ENCODE results near the gene PSMG4.
"Not testable (repeated sequence)": the region's sequence is repeated elsewhere in the genome, so short reads cannot be mapped to it uniquely, and the experiment has no call there.

PSMG4 gene

GRCh38 chr6:3244003-3244831 is 14.5 kb upstream of the PSMG4 start:
- TF ChIP-seq CTCF (IDR thresholded peaks at IDR 0.05; ENCODE audit: control insufficient read depth, extremely low read depth, insufficient read depth): no peak
- DNase-seq (ENCODE audit: low read depth): peak; percentile 92
- H3K4me3 ChIP-seq (ENCODE audit: low read depth, low read length): no peak overlapping the region

GRCh38 chr6:3244832-3245161 is 13.9 kb upstream of the PSMG4 start:
- DNase-seq (ENCODE audit: low read depth): not testable (repeated sequence)

GRCh38 chr6:3245216-3245615 is 13.5 kb upstream of the PSMG4 start:
- no peak for TF ChIP-seq CTCF (IDR thresholded peaks at IDR 0.05; ENCODE audit: control insufficient read depth, extremely low read depth, insufficient read depth)
- H3K4me3 ChIP-seq (ENCODE audit: low read depth, low read length): no peak overlapping the region
- no peak for DNase-seq (ENCODE audit: low read depth)

More at GRCh38 chr6:3244832-3245161, 13.9 kb upstream of the PSMG4 start:
- H3K4me3 ChIP-seq (ENCODE audit: low read depth, low read length): not testable (repeated sequence)

GRCh38 chr6:3247255-3248146 is 11.2 kb upstream of the PSMG4 start:
- TF ChIP-seq CTCF (IDR thresholded peaks at IDR 0.05; ENCODE audit: control insufficient read depth, extremely low read depth, insufficient read depth): no peak
- DNase-seq (ENCODE audit: low read depth): no peak
- H3K4me3 ChIP-seq (ENCODE audit: low read depth, low read length): no peak overlapping the region

GRCh38 chr6:3249821-3250220 is 8.9 kb upstream of the PSMG4 start:
- no peak for DNase-seq (ENCODE audit: low read depth)
- H3K4me3 ChIP-seq (ENCODE audit: low read depth, low read length): no peak overlapping the region
- no peak for TF ChIP-seq CTCF (IDR thresholded peaks at IDR 0.05; ENCODE audit: control insufficient read depth, extremely low read depth, insufficient read depth)

- TF ChIP-seq CTCF (IDR thresholded peaks at IDR 0.05; ENCODE audit: control insufficient read depth, extremely low read depth, insufficient read depth): no peak
- no peak for DNase-seq (ENCODE audit: low read depth)
- no peak overlapping the region for H3K4me3 ChIP-seq (ENCODE audit: low read depth, low read length)
Observed at GRCh38 chr6:3250231-3250675, 8.5 kb upstream of the PSMG4 start.

All from LNCaP clone FGC (cell line).